Testis (tissue), 3 donors: ENCODE results near the gene THOP1. TPM values are rescaled to one million over a fixed set of nuclear protein-coding genes. Genes with fewer than 3 reads are reported as not detected.

ENCODE experiments used
- DNase-seq: peaks from one replicate; pipeline ENCODE4 v3.0.0-alpha.2; 2019
- H3K27ac ChIP-seq, 2 donors: fragments of 200-600 bp; sonication (generic); one replicate each; pipeline ENCODE4 v1.5.1; 2019
- H3K27me3 ChIP-seq: fragments of 200-600 bp; sonication (generic); one replicate; pipeline ENCODE4 v1.5.1; 2019
- H3K36me3 ChIP-seq: fragments of 200-600 bp; sonication (generic); one replicate; pipeline ENCODE4 v1.5.1; 2017; ENCODE audit warnings: low read depth; ENCODE audit errors: missing control alignments
- H3K4me1 ChIP-seq: fragments of 200-600 bp; sonication (generic); one replicate; pipeline ENCODE4 v1.5.1; 2019
- H3K4me3 ChIP-seq, 2 donors: fragments of 200-600 bp; sonication (generic); one replicate each; pipeline ENCODE4 v1.5.1; 2017 to 2019
- H3K9me3 ChIP-seq: fragments of 200-600 bp; sonication (generic); one replicate; pipeline ENCODE4 v1.5.1; 2017
- POLR2A ChIP-seq: fragments of 450-650 bp; IDR thresholded peaks from one replicate; pipeline ENCODE4 v1.6.1; 2017; ENCODE audit warnings: antibody characterized with exemption, mild to moderate bottlenecking, moderate library complexity
- WGBS, 2 donors: methylation state at CpG; one replicate each; pipeline ENCODE4 v1.1.5; 2018; 5-methylcytosine and 5-hydroxymethylcytosine counted together
- intact Hi-C: fragments of 100-400 bp; cut with DNase I; formaldehyde crosslinking; loops from one replicate; pipeline ENCODE4 v1.15.1; 2023; ENCODE audit warnings: low total_unique reads
- polyA plus RNA-seq: library from polyadenylated mRNA; stranded (reverse); fragments of 350-450 nt; fragmentation: Illumina TruSeq; extraction: RNeasy Lipid Tissue Mini Kit (QIAGEN cat#74804); gene quantifications from one replicate; pipeline ENCODE4 v1.2.3, GENCODE V29; 2014; ENCODE audit warnings: low read depth, low replicate concordance; ENCODE audit not compliant: insufficient read depth
- total RNA-seq, 2 donors: library from RNA; depleted of rRNA; stranded (reverse); fragments of >200 nt; gene quantifications; one replicate each; pipeline ENCODE4 v1.2.3, GENCODE V29; 2016
- TF ChIP-seq, protein P1 (sequence below), 3 experiments: fragments of 450-650 bp in 2 of 3; fragments of 200-600 bp in 1 of 3; sonication (generic) in 1 of 3; IDR thresholded peaks; one replicate each; pipeline ENCODE4 v1.5.1; 2016 to 2019; ENCODE audit warnings: antibody characterized with exemption in 3 of 3, mild to moderate bottlenecking in 2 of 3, moderate library complexity in 1 of 3

THOP1 gene
- total and polyA plus RNA-seq, 3 donors from 2014 or later: 111 to 166 (median 134) TPM

DNA sequence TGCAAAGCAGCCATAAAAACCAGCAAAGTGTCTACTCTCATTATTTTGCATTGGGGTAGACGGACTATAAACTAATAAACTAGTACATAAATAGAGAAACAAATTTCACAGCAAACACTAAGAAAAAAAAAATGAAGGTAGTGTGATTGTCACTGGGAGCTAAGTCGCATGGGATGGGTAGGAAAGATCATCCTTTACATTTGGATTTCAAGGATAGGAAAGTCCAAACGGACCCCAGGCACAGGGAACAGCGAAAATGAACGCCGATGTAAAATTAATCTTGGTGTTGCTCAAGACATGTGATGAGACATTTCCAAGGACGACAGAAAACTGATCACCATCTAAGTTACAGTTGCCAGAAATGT lies 1.5 kb upstream of the THOP1 start:
- WGBS, 2 donors: 46 to 71% methylated on average over 7 of the region's 7 CpGs
- Histone ChIP-seq H3K4me3 (peak overlapping the region; percentile 96 to 100), H3K36me3 (no peaks in the 10 kb centered on the region), H3K4me1 (peaks cover 29% of the 10 kb centered on the region), H3K27ac (peak overlapping the region in 1 of 2 donors; percentile 57), H3K27me3 (no peaks in the 10 kb centered on the region), H3K9me3 (no peaks in the 10 kb centered on the region)
- TF ChIP-seq POLR2A: no peak
- TF ChIP-seq, protein P1, sequence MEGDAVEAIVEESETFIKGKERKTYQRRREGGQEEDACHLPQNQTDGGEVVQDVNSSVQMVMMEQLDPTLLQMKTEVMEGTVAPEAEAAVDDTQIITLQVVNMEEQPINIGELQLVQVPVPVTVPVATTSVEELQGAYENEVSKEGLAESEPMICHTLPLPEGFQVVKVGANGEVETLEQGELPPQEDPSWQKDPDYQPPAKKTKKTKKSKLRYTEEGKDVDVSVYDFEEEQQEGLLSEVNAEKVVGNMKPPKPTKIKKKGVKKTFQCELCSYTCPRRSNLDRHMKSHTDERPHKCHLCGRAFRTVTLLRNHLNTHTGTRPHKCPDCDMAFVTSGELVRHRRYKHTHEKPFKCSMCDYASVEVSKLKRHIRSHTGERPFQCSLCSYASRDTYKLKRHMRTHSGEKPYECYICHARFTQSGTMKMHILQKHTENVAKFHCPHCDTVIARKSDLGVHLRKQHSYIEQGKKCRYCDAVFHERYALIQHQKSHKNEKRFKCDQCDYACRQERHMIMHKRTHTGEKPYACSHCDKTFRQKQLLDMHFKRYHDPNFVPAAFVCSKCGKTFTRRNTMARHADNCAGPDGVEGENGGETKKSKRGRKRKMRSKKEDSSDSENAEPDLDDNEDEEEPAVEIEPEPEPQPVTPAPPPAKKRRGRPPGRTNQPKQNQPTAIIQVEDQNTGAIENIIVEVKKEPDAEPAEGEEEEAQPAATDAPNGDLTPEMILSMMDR (IDR thresholded peaks at IDR 0.05): no peak
- intact Hi-C loops: no loop called here
- no peak for DNase-seq

DNA sequence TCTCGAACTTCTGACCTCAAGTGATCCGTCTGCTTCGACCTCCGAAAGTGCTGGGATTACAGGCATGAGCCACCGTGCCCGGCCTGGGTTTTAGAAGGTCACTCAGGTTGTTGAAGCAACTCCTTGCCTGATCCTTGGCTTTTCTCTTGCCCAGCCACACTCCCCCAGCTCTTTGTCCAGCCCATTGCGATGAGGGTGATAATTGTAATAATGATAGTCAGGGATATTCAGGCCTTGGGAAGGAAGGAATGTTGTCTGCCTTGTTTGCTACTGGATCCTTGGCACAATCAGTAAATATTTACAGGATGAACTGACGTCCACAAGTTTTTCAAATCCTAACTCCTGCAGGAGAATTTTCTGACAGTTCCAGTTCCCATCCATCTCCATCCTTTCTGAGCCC lies 1.8 kb downstream of the THOP1 start:
- 60 to 75% methylated on average over 7 to 8 of the region's 8 CpGs for WGBS, 2 donors
- no peak overlapping the region for H3K4me3 ChIP-seq
- no peak for DNase-seq
- peaks cover 23% of the 10 kb centered on the region for H3K4me1 ChIP-seq
- intact Hi-C loops: no loop called here
- no peaks in the 10 kb centered on the region for H3K36me3 ChIP-seq
- no peak for TF ChIP-seq POLR2A
- TF ChIP-seq, protein P1 (IDR thresholded peaks at IDR 0.05): no peak
- no peak overlapping the region for H3K27ac ChIP-seq
- no peaks in the 10 kb centered on the region for H3K9me3 ChIP-seq
- no peaks in the 10 kb centered on the region for H3K27me3 ChIP-seq

DNA sequence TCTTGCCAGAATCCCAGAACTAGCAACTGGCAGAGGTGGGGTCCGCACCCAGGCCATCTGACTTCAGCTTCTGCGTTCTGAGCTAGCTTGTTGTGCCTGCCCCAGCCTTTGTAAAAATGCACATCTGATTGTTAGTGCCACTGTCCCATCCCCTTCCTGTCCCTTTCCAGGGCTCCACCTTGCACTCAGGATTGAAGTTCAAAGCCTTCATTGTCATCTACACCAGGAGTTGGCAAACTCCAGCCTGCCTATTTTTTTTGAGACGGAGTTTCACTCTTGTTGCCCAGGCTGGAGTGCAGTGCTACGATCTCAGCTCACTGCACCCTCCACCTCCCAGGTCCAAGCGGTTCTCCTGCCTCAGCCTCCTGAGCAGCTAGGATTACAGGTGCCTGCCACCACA lies 2.9 kb downstream of the THOP1 start:
- no peak for TF ChIP-seq POLR2A
- TF ChIP-seq, protein P1 (IDR thresholded peaks at IDR 0.05): no peak
- H3K36me3 ChIP-seq: no peaks in the 10 kb centered on the region
- WGBS, 2 donors: 88 to 97% methylated on average over 5 of the region's 5 CpGs
- DNase-seq: no peak
- no peak overlapping the region for H3K4me3 ChIP-seq
- intact Hi-C loops: no loop called here
- H3K27ac ChIP-seq: no peak overlapping the region
- H3K27me3 ChIP-seq: no peaks in the 10 kb centered on the region
- no peaks in the 10 kb centered on the region for H3K9me3 ChIP-seq
- peaks cover 21% of the 10 kb centered on the region for H3K4me1 ChIP-seq

DNA sequence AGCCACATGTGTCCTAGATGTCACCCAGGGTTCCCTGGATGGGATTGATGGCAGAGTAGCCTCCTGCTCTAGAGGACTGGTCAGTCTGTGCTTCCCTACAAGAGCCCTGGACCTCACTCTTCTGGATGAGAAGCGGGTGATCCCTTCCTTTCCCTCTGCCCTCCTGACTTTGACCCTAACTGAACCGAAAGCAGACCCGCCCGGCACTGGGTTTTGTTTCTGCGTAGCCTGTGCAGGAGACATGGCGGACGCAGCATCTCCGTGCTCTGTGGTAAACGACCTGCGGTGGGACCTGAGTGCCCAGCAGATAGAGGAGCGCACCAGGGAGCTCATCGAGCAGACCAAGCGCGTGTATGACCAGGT lies 4.9 kb downstream of the THOP1 start:
- DNase-seq: no peak
- Histone ChIP-seq H3K4me1 (peaks cover 17% of the 10 kb centered on the region), H3K27ac (no peak overlapping the region), H3K36me3 (no peaks in the 10 kb centered on the region), H3K27me3 (no peaks in the 10 kb centered on the region), H3K9me3 (no peaks in the 10 kb centered on the region), H3K4me3 (no peak overlapping the region)
- intact Hi-C loops: no loop called here
- WGBS, 2 donors: 91 to 92% methylated on average over 13 to 14 of the region's 14 CpGs
- TF ChIP-seq, protein P1 (IDR thresholded peaks at IDR 0.05): no peak
- TF ChIP-seq POLR2A: no peak

DNA sequence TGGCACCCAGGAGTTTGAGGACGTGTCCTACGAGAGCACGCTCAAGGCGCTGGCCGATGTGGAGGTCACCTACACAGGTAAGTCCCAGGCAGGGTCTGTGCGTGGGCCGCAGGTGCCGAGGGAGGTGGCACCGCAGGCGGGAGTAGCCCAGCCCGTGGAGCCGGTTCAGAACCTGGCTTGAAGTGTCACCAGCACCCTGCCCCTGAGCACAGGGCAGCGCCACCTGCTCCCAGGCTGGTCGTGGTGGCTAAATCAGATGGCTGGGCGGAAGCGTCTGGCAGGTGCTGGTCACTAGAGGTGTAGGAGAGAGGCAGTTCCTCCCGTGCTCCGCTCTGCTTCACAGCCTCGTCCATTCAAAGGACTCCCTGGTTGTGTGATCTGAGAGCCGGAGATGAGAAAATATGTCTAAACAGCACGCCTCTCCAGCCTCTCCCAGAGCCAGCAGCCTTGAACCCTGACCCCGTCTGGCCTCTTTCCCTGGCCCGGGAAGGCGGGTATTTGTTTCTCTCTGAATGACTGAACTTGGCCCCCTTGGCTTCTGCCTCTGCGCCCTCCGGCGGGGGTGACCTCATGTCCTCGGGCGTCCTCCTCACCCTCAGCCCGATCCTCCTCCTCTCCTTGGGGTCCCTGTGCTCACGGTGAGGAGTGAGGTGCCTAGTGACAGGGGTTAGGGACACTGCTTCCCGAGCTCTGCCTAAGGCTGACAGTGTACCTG lies 5.4 kb downstream of the THOP1 start:
- 71 to 87% methylated on average over 30 to 32 of the region's 32 CpGs for WGBS, 2 donors
- Histone ChIP-seq H3K36me3 (no peaks in the 10 kb centered on the region), H3K27me3 (no peaks in the 10 kb centered on the region), H3K27ac (no peak overlapping the region), H3K4me1 (peaks cover 17% of the 10 kb centered on the region), H3K9me3 (no peaks in the 10 kb centered on the region), H3K4me3 (no peak overlapping the region)
- intact Hi-C loops: no loop called here
- DNase-seq: peak; percentile 68
- TF ChIP-seq, protein P1 (IDR thresholded peaks at IDR 0.05): no peak
- TF ChIP-seq POLR2A: no peak
